Ureter (tissue), 1 donor: ENCODE results near the gene PHC1. TPM values are rescaled to one million over a fixed set of nuclear protein-coding genes. Genes with fewer than 3 reads are reported as not detected.
"Not testable (repeated sequence)": the region's sequence is repeated elsewhere in the genome, so short reads cannot be mapped to it uniquely, and the experiment has no call there.

Experiments used
- DNase-seq: peaks from one replicate; pipeline ENCODE4 v3.0.0-alpha.2; 2020; ENCODE audit warnings: low spot score
- total RNA-seq: library from RNA; stranded (reverse); gene quantifications from one replicate; pipeline ENCODE4 v1.2.4, GENCODE V29; 2023
- donor health status: DM: yes; HTN: yes; CAD: no.

The PHC1 gene
- total RNA-seq, 1 donor from 2014 or later, result 44.9 TPM

DNA sequence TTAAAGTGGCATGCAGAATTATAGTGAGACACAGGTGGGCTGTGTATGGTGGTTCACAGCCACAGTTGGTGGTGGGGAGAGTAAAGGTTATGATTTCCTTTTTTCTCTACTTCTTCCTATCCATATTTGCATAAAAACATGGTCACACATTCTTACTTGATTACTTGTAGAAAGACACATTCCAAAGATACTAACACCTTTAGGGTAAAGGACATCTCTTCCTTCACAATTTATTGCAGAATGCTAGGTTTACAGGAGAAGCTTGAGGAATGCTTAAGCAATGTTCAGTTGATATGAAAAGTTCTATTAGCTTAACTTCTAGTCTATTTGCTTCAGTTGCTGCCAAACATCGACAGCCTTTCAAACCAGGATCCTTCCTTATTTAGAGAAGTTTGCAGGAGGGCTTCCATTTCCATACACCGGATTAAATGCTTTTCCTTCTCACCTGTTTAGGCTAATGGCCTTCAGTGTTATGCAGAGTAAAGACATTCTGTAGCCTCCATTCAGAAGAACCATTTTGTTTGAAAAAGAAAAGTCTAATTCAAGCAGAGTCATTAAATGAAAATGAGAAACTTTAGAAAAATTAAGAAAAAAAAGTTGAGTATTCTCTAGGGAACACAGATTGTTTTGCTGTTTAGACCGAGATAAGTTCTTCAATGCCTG lies 2.6 kb upstream of the PHC1 start:
- DNase-seq, result no peak

DNA sequence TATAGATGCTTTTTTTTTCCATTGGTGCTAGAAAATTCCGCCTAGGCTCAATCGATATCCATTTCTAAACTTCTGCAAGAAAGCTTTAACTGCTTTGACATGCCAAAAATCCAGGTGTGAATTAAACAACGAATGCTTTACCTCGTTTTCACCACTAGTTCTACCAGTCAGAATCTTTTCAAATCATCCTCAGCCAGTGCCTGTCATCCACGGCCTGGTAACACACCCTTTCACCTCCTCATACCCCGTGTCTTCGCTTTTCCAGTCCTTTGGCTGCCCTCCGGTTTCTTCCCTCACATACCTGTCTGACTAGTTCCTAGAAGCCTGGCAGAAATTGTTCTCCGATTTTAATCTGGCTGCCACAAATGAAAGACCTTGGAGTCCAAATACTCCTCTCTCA lies 1.4 kb upstream of the PHC1 start:
- DNase-seq, result peak; percentile 52

DNA sequence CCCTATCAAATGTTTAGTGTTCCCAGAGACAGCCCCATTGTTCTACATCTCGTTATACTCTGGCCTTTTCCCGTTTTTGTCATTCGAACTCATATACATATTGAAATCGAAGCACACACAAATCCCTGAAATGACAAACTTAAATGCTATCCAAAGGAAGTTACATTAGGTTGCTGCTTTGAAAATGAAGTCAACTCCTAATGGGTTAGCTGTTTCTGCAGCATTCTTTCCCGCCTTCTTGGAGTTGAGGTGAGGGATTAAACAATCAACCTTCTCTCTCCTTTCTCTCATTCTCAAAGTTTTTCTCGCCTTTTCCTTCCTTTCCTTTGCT lies 642 bp upstream of the PHC1 start:
- DNase-seq, result no peak

DNA sequence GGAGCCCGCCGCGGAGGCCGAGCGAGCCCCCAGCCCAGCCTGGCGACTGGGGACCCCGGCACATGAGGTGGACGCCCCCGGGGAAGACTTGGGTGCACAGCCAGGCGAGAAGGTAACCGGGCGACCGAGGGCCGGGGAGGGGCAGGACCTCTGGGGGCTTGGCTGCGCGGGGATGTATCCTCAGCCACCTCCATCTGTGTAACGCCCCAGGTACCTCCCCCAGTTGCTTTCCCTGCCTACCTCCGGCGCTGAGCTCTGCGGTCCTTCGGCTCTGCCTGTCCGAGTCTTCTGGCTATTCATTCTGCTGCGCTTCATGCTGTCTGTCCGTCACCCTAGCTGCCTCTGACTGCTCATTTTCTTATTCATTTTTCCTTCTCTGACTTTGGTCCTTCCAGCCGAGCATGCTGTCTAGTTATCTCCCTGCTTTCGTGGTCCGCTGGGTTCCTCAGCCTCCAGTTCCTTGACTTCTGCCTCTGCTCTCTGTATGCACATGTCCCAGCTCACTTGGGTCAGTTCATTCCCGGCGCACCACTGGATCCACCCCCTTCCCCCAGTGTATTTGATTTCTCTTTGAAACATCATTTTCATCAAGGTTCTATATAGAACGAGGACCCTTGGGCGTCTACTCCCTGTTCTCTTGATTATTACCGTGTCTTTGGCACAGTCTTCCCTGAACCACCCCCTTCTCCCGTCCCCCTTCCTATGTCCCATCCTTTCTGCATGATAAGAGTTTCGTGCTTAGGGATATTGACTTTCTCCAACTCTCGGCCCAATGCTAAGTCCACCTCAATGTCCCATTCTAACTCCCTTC lies 612 bp downstream of the PHC1 start:
- DNase-seq, result peak; percentile 57

DNA sequence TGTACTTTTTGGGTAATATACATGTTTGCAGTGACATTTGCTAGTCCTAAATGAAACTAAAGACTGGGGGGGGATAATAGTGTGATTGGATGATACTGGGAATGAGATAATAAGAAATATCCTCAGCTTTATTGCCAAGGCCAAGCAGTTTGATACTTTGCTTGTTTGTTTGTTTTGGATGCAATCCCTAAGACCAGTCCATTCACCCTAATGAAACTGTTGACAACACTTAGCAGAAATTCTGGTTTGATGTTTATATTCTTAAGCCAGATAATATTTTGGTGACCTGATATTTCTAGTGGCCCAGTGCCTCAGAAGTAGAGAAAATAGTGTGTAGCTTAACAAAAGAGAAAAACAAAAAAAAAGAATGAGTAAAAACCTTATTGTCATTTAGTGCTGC lies 1.8 kb downstream of the PHC1 start:
- no peak for DNase-seq

DNA sequence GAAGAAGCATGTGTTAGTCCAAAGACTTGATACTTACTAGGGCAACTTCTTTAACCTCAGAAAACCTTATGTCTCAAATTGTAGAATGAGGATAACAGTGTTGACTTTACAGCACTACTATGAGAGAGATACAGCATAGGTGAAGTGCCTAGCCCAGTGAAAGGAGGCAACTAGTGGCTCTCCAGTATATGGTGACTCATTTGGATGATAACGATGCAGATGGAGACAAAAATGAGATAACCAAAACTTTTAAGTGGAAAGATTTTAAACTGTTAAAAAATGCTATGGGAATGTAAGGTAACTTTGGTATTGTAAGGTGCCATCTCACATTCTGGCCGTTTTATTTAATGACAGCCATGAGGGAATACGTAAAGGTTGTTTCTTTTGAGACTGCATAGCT lies 2.7 kb downstream of the PHC1 start:
- DNase-seq, result no peak

DNA sequence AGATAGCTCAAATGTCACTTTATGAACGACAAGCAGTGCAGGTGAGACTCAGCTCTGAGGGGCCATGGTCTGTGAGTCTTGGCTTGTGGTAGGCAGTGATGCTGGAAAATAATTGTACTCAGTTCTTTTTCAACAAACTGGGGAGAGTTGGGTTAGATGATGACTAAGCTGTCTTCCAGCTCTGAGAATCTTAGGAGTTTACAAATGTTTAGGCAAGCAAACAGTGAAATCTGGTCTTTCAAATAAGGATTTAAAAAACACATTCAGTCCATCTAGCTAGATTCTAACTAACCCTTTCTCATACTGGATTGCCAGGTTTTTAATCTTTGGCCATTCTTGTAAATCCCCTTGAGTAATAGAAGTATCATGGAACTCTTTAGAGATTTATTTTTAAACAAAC lies 3.4 kb downstream of the PHC1 start:
- no peak for DNase-seq

DNA sequence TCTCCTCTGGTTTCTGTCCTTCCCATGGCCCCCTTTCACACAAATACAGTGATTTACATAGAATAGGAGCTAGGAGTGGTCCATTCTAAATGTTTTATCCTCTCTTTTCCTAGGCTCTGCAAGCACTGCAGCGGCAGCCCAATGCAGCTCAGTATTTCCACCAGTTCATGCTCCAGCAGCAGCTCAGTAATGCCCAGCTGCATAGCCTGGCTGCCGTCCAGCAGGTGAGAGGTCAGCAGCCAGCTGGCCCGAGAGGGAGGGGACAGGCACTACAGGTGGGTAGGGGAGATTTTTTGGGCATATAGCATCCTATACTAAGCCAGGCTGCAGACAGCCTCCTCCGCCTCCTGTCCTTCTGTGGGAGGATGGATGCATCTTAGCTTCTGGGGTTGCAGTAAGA lies 5.3 kb downstream of the PHC1 start:
- DNase-seq, result not testable (repeated sequence)

DNA sequence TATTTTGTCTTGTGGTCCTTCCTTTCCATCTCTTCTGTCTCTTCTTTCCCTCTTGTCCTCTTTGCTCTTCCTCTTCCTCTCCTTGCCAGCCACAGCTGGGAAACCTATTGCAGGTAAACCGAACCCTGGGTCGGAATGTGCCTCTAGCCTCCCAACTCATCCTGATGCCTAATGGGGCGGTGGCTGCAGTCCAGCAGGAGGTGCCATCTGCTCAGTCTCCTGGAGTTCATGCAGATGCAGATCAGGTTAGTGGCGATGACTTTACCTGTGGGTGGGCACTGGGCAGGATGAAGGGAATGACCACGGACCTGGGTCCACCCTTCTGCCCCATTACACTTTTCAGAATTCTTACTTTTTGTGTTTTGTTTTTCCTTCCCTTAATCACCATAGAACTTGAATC lies 8.2 kb downstream of the PHC1 start:
- no peak for DNase-seq

DNA sequence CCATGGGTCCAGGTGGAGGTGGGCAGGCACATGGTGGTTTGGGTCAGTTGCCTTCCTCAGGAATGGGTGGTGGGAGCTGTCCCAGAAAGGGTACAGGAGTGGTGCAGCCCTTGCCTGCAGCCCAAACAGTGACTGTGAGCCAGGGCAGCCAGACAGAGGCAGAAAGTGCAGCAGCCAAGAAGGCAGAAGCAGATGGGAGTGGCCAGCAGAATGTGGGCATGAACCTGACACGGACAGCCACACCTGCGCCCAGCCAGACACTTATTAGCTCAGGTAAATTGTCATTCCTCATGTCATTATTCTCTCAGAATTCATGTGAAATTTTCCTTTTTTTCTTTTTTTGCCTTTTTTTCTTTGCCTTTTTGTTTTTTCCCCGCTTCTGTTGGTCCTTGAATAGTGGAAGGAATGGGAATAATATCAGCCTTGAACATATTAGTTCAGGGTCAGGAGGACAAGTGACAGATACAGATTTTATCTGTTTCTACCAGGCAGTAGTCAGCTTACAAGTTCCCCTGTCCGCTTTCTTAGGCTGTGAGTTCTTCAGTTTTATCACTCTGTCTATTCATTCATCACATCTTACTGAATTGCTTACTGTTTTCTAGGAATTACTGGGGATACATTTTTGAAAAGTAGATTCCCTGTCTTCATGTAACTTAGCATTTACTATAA lies 16.5 kb downstream of the PHC1 start:
- DNase-seq, result not testable (repeated sequence)

DNA sequence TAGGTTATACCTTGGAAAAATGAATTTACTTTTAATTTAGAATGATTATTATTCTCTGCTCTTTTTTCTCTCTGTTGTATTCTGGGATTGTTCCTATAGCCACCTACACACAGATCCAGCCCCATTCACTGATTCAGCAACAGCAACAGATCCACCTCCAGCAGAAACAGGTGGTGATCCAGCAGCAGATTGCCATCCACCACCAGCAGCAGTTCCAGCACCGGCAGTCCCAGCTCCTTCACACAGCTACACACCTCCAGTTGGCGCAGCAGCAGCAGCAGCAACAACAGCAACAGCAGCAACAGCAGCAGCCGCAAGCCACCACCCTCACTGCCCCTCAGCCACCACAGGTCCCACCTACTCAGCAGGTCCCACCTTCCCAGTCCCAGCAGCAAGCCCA lies 18.2 kb downstream of the PHC1 start:
- DNase-seq, result not testable (repeated sequence)

DNA sequence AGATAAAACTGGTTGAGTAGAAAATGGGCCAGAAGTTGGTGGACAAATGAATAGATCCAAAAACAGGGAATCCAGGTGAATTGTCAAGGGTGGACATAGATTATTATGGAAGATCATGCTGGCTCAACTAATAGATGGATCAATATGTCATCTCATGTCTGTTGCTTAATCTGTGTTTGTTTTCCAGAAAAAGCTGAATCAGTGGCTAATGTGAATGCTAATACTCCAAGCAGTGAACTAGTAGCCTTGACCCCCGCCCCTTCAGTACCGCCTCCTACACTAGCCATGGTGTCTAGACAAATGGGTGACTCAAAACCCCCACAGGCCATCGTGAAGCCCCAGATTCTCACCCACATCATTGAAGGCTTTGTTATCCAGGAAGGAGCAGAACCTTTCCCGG lies 19.8 kb downstream of the PHC1 start:
- DNase-seq, result not testable (repeated sequence)

DNA sequence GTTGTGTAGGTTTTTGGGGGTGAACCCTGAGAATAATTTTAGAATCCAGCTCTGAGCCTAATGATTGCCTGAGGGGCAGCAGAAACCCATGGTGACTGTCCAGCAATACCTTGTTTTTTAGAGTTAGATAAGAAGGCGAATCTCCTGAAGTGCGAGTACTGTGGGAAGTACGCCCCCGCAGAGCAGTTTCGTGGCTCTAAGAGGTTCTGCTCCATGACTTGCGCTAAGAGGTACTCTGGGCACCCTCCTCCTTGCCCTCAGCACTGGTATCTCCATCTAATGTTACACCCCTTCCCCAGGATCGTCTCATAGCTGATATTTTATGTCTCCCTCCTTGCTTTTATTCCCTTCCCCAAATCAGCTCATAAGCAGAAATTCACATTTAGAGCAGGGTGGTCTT lies 22.4 kb downstream of the PHC1 start:
- no peak for DNase-seq

DNA sequence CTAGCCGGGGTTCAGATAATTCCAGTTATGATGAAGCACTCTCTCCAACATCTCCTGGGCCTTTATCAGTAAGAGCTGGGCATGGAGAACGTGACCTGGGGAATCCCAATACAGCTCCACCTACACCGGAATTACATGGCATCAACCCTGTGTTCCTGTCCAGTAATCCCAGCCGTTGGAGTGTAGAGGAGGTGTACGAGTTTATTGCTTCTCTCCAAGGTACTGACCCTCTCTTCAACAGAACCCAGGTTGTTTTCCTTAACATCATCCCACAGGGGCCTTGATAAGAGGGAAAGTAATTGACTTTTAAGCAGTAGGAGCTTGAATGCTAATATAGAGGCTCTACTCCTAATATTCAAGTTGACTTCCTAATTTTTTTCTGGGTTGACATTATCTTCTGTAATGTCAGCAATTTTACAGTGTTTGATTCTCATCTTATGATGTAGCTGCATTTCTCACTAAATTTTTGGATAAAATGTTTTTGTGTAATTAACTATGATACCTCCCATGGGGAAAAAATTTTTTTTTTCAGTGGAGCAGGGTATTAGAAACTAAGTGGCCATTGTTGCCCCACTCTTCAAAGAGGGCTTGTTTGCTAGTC lies 23.6 kb downstream of the PHC1 start:
- not testable (repeated sequence) for DNase-seq

DNA sequence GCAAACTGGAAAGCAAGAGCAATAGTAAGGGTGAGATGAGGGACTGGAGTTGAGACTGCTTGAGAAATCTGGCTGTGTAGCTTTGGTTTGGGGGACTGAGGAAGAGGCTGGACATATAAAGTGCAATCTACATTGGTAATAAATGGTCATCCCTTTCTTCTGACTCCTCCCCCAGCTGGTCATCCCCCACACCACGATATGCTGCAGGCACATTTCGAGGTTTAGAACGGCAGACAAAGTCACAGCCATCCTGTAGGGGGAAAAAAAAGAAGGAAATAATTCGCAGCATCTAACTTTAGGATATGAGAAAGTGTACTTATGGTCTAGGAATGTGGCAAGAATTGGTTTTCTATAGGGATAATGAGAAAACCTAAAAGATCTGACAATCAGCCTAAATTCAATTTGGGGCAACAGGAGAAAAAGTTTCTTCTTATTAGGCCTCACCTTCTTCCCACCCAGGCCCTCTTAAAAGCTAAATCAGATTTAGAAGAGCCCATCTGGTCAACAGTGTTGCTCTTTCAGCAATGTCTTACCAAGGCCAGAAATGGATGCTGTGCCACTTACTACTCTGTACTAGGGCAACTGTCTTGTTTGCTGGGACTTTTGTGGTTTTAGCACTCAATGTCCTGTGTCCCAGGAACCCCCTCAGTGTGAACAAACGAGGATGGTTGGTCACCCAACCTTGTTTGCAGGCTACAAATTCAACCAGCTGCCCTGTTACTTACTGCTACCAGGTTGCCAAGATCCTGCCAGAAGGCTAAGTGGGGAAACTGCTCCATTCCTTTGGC lies 27.6 kb downstream of the PHC1 start:
- no peak for DNase-seq

DNA sequence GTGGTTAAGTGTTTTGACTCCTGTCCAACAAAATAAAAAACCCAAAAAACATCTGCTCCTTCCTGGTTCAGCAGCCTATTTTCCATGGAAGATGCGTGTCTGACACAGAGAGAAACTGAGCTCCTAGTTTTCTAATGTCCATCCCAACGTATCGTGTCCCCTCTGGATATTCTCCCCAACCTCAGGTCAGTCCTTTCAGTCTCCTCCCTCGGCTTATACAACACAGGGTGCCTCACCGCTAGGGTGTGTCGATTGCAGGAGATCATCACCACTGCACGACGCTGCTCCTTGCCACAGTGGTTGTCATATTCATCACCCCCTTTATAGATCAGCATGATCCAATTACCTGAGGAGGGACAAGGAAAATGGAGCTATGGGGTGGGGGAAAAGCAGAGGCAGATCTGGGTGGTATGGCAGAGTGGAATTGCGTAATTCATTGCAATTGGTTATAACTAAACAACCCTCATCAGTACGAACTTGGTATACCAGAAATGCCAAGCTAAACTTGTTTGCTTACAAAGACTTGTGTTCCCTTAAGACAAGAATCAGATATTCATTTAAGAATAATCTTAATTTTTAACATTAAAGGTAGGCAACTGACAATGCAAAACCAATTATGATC lies 29.4 kb downstream of the PHC1 start:
- DNase-seq, result no peak

DNA sequence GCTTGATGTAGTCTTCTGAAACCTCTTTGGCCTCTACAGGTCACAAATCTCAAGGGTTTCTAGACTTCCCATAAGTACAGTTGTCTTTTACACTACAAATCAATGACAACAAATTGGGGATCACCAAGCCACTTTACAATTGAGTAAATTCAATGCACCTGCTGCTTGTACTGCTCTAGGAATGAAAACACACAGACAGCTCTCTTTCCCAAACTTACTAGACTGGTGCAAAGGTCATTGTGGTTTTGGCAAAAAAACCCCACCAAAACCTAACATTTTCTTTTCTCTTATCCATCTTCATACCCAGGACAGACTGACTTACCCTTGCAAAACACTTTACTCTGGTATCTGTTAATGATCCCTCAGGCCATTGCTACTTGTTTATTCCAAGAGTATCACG lies 32.4 kb downstream of the PHC1 start:
- no peak for DNase-seq

DNA sequence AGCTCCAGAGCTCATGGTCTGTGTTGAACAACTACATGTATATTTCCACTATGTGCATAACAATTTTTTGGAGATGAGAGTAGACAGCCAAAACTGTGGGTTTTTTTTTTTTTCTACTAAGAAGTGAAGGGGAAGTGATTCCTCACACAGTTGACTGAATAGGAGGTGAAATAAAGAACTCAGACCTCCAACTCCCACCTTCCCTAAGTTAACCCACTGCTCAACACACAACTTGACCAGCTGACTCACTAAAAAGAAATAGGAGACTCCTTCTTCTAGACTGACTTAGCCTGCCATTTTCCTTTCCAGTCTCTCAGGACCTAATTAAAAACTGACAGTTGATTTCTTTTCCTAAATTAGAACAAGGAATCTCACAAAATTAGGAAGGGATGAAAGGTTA lies 33.4 kb downstream of the PHC1 start:
- DNase-seq, result no peak

DNA sequence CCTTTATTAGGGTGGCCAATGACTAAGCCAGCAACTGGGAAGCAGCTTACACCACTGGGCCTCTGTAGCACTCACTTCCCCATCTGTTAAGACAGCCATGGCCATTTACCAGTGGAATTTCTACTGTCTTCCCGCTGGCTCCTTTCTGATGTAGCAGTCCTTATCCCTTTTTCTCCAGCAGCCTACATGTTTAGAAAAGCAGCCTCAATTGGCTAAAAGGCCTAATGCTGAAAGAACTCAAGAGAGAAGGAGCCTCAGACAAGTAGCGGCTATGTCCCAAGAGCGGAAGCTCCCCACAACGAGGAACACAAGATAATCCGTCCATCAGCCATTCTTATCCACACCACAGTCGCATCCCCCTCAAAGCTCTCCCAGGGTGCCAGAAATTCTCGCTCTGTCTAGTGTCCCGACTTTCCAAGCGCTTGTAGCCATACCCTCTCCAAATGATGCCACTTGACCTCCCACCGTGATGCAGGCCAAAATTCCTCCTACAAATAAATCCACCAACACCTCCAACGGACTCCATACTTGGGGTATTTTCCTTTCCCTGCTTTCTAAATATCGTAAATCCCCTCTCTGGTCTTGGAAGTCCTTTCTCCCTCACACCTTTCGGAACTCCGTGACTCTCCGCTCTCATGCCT lies 34.5 kb downstream of the PHC1 start:
- no peak for DNase-seq

DNA sequence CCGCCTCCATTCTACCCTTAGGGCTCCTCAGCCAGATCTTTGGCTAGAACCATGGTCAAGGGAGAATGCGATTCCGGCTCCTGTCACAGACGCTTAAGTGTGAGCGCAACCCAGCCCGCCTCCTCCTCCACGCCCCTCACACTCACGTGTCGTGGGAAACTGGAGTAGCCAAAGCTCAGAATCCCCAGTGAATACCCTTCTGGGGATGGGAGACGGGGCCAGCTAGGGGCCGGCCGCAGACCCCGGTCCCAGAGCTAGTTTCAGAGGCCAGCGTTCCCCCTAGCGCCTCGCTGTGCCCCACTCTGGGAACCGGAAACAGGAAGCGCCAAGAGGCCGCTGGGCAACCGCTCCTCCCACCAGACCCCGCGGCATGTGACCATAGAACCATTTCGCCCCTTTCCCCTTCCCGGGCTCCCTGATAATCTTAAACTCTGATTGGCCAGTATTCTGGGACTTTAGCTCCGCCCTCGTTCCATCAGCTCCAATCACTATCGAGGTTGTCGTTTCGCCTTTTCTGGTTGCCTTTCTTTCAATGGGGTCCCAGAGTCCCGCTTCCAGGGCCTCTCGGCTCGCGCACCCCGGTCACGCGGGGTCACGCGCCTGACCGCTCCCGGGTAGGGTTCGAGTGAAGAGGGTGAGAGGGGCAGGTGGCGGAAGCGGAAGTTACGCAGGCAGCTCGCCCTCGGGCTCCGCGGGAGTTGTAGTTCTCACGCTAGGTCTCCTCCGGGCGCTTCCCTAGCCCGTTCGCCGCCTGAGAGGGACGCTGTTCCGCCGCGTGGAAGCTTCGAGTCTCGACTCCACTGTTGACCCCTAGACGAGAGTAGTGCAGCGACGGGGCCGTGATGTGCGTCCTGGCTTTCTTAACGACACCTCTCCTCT lies 35.3 kb downstream of the PHC1 start, which contains the start of gene M6PR:
M6PR (minus strand) TSS at position 304 of the 879 bp plus-strand sequence. CDS start 3,241 bp downstream, outside the sequence.
- peak; percentile 95 for DNase-seq
